MCF 10A (cell line): Measurements from ENCODE around the gene UQCR10. TPM values are rescaled to one million over a fixed set of nuclear protein-coding genes. Genes with fewer than 3 reads are reported as not detected.

Source experiments
- BruUV-seq: library from RNA; stranded (reverse); fragments of 400-500 nt; replicated peaks from 2 replicates; lab custom pipeline; 2021; lab: Mats Ljungman, UMichigan
- CTCF ChIA-PET: fragments of 300-600 bp; sonication (Branson Sonifier 250); formaldehyde crosslinking; extraction: SDS; loops from one replicate; lab custom pipeline; 2021; ENCODE audit warnings: antibody characterized with exemption, inconsistent platforms; lab: Yijun Ruan, JAX
- POLR2A ChIA-PET: fragments of 300-600, 350-650 bp; sonication (Branson Sonifier 250); formaldehyde crosslinking; extraction: SDS; loops from one replicate; lab custom pipeline; 2020; ENCODE audit warnings: antibody characterized with exemption, inconsistent platforms; lab: Yijun Ruan, JAX
- DNase-seq: peaks from one replicate; pipeline ENCODE4 v3.0.0-alpha.2; 2018; ENCODE audit not compliant: unreplicated experiment
- H3K27ac Mint-ChIP-seq: one replicate; pipeline ENCODE4 v1.8.0; 2022; ENCODE audit warnings: mild to moderate bottlenecking, low read depth, mixed read lengths; ENCODE audit not compliant: unreplicated experiment
- H3K27me3 Mint-ChIP-seq: one replicate; pipeline ENCODE4 v1.8.0; 2022; ENCODE audit warnings: mixed read lengths; ENCODE audit not compliant: insufficient read depth, unreplicated experiment
- H3K36me3 Mint-ChIP-seq: one replicate; pipeline ENCODE4 v1.8.0; 2022; ENCODE audit warnings: mild to moderate bottlenecking, moderate library complexity, mixed read lengths; ENCODE audit not compliant: insufficient read depth, unreplicated experiment
- H3K4me1 Mint-ChIP-seq: one replicate; pipeline ENCODE4 v1.8.0; 2022; ENCODE audit warnings: mixed read lengths; ENCODE audit not compliant: insufficient read depth, unreplicated experiment
- H3K4me3 Mint-ChIP-seq: one replicate; pipeline ENCODE4 v1.8.0; 2022; ENCODE audit warnings: mild to moderate bottlenecking, moderate library complexity, mixed read lengths; ENCODE audit not compliant: unreplicated experiment
- H3K9me3 Mint-ChIP-seq: one replicate; pipeline ENCODE4 v1.8.0; 2022; ENCODE audit warnings: mixed read lengths; ENCODE audit not compliant: unreplicated experiment
- intact Hi-C: fragments of 100-400 bp; cut with micrococcal nuclease; formaldehyde crosslinking; loops from 2 replicates; pipeline ENCODE4 v1.14.1; 2022
- total RNA-seq: library from RNA; stranded (reverse); gene quantifications from 2 replicates; pipeline ENCODE4 v1.2.3, GENCODE V29; 2022
- TF ChIP-seq, protein P1 (sequence below): fragments of 200-600 bp; IDR thresholded peaks from one replicate; pipeline ENCODE4 v1.8.0; 2022; ENCODE audit warnings: antibody characterized with exemption, mild to moderate bottlenecking; ENCODE audit not compliant: unreplicated experiment

Gene UQCR10
- total RNA-seq, 1 experiment from 2014 or later, result 94.7 TPM

DNA sequence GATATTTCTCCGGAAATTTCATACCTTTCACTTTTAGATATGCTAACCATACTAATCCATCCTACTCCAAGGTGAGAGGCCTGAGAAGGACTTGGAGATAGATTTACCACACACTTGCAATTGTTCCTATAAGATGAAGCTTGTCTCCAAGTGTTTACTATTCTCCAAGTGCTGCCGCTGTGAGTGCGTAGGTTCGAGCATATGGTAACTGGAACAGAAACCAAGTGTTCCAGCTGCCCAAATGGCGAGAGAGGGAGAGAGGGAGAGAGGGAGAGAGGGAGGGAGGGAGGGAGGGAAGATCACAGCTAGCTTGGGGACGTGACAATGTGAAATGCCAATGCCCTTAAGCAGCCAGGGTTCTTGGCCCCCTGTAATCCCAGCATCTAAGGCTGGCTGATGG lies 49.4 kb downstream of the UQCR10 start:
- no peak overlapping the region for H3K27ac Mint-ChIP-seq
- intact Hi-C loops, result no loop called here
- H3K27me3 Mint-ChIP-seq, result no peaks in the 10 kb centered on the region
- ChIA-PET CTCF (interaction anchor here (0.9 to 1.0 kb wide), 2 partner anchors 10 to 432 kb away, joined by 3 read pairs; no protein-coding TSS in a partner anchor), POLR2A (no interaction called here)
- no TSS peak for BruUV-seq
- H3K36me3 Mint-ChIP-seq, result peaks cover 74% of the 10 kb centered on the region
- DNase-seq, result no peak
- TF ChIP-seq, protein P1, sequence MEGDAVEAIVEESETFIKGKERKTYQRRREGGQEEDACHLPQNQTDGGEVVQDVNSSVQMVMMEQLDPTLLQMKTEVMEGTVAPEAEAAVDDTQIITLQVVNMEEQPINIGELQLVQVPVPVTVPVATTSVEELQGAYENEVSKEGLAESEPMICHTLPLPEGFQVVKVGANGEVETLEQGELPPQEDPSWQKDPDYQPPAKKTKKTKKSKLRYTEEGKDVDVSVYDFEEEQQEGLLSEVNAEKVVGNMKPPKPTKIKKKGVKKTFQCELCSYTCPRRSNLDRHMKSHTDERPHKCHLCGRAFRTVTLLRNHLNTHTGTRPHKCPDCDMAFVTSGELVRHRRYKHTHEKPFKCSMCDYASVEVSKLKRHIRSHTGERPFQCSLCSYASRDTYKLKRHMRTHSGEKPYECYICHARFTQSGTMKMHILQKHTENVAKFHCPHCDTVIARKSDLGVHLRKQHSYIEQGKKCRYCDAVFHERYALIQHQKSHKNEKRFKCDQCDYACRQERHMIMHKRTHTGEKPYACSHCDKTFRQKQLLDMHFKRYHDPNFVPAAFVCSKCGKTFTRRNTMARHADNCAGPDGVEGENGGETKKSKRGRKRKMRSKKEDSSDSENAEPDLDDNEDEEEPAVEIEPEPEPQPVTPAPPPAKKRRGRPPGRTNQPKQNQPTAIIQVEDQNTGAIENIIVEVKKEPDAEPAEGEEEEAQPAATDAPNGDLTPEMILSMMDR, result no peak
- H3K4me1 Mint-ChIP-seq, result peaks cover 7% of the 10 kb centered on the region
- no peaks in the 10 kb centered on the region for H3K9me3 Mint-ChIP-seq
- no peak overlapping the region for H3K4me3 Mint-ChIP-seq

DNA sequence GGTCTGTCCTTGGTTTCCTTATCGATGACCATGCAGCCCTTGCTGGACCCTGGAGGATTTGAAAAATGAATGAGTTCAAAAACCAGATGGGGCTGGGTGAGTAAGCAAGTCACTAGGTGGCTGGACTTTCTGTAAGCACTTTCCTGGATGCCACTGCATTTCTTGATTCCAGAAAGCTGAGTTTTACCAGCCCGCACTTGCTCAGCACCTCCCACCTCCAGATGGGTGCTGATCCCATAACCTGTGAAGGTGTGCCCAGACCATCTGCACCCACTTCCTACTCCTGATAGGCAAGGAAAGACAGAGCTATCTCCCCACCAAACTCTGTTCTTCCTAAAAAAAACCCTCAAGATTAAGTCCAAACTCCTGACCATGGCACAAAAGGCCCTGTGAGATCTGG lies 49.8 kb downstream of the UQCR10 start:
- Mint-ChIP-seq H3K36me3 (peaks cover 74% of the 10 kb centered on the region), H3K27me3 (no peaks in the 10 kb centered on the region), H3K4me1 (peaks cover 12% of the 10 kb centered on the region), H3K27ac (no peak overlapping the region), H3K4me3 (no peak overlapping the region), H3K9me3 (no peaks in the 10 kb centered on the region)
- no TSS peak for BruUV-seq
- ChIA-PET POLR2A (no interaction called here), CTCF (no interaction called here)
- no peak for DNase-seq
- TF ChIP-seq, protein P1, result no peak
- intact Hi-C loops, result no loop called here

DNA sequence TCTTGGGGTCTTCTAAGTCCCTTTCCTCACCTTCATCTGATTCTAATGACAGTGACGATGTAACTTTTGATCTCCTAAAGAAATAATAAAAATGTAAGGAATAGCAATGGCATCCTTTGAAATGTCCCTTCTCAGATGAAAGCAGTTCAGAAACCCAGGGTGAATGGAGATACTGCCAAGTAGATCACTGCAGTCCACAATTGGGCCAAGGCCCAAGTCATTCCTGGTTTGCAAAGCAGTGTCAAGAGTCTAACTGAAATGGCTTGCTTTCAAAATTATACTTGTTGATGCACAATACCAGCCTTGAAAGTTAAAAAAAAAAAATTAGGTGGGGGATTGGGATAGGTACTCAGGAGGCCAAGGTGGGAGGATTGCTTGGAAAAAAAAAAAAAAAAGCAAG lies 50.6 kb downstream of the UQCR10 start:
- peaks cover 16% of the 10 kb centered on the region for H3K4me1 Mint-ChIP-seq
- peaks cover 74% of the 10 kb centered on the region for H3K36me3 Mint-ChIP-seq
- CTCF ChIA-PET, result no interaction called here
- BruUV-seq, result no TSS peak
- H3K4me3 Mint-ChIP-seq, result no peak overlapping the region
- POLR2A ChIA-PET, result no interaction called here
- no peak overlapping the region for H3K27ac Mint-ChIP-seq
- intact Hi-C loops, result no loop called here
- H3K9me3 Mint-ChIP-seq, result no peaks in the 10 kb centered on the region
- H3K27me3 Mint-ChIP-seq, result no peaks in the 10 kb centered on the region
- TF ChIP-seq, protein P1, result no peak
- DNase-seq, result no peak

DNA sequence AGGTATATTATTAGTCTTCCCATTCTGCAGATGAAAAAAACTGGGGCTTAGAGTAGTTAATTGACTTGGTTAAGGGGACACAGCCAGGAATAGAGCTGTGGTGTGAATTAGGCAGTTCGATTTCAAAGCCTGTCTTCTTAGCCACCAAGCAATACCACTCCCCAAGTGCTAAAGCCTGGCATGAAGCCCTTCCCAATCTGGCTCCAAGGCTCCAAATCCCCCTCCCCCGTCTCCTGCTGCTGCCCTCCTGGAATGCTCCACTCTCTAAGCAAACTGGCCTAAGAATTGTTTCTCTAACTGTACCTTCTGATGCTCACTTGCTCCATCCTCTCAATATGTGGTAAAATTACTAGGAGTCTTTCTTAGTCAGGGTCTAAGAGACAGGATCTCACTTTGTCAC lies 52.3 kb downstream of the UQCR10 start:
- H3K27ac Mint-ChIP-seq, result no peak overlapping the region
- ChIA-PET CTCF (no interaction called here), POLR2A (no interaction called here)
- no peaks in the 10 kb centered on the region for H3K9me3 Mint-ChIP-seq
- intact Hi-C loops, result no loop called here
- no TSS peak for BruUV-seq
- TF ChIP-seq, protein P1, result no peak
- no peaks in the 10 kb centered on the region for H3K27me3 Mint-ChIP-seq
- no peak for DNase-seq
- H3K4me1 Mint-ChIP-seq, result peaks cover 16% of the 10 kb centered on the region
- H3K36me3 Mint-ChIP-seq, result peaks cover 77% of the 10 kb centered on the region
- H3K4me3 Mint-ChIP-seq, result no peak overlapping the region

Other genes with a start within 250 kb of the UQCR10 start
- 50.3 and 51.3 TPM in 2 replicates for gene THOC5, start 213.6 kb upstream of the UQCR10 start, total RNA-seq
- gene NIPSNAP1, start 186.3 kb upstream of the UQCR10 start, total RNA-seq, result 23.4 and 27.2 TPM in 2 replicates
- gene NF2, start 163.7 kb upstream of the UQCR10 start, total RNA-seq, result 92.4 and 98.3 TPM in 2 replicates
- not detected in 2 replicates for gene CABP7, start 47.4 kb upstream of the UQCR10 start, total RNA-seq
- gene ZMAT5, start 362 bp upstream of the UQCR10 start, total RNA-seq, result 19.0 and 25.6 TPM in 2 replicates
- gene ASCC2, start 70.9 kb downstream of the UQCR10 start, total RNA-seq, result 63.2 and 70.7 TPM in 2 replicates
- gene MTMR3, start 115.8 kb downstream of the UQCR10 start, total RNA-seq, result 34.4 and 36.4 TPM in 2 replicates